Mesodermal cell (in vitro differentiated cells): Measurements from ENCODE around the gene C1orf226.
A peak's percentile ranks its signal among the peaks of the same experiment; 100 is the strongest.

Experiments
- H3K27ac ChIP-seq: 2 replicates; pipeline ENCODE4 v1.7.0; 2013; ENCODE audit warnings: mild to moderate bottlenecking, low read depth, low read length, moderate library complexity; ENCODE audit not compliant: severe bottlenecking
- H3K36me3 ChIP-seq: 2 replicates; pipeline ENCODE4 v1.7.1; 2013; ENCODE audit warnings: mild to moderate bottlenecking, low read length, moderate library complexity; ENCODE audit not compliant: control insufficient read depth, insufficient read depth
- H3K4me1 ChIP-seq: one replicate; pipeline ENCODE4 v1.7.1; 2013; ENCODE audit warnings: mild to moderate bottlenecking, low read length; ENCODE audit not compliant: insufficient read depth, control insufficient read depth, poor library complexity, severe bottlenecking
- H3K4me3 ChIP-seq: 2 replicates; pipeline ENCODE4 v1.7.0; 2013; ENCODE audit warnings: low read length, control low read depth, mild to moderate bottlenecking; ENCODE audit not compliant: insufficient read depth, poor library complexity, severe bottlenecking; ENCODE audit errors: extremely low read depth
- H3K9me3 ChIP-seq: 2 replicates; pipeline ENCODE4 v1.7.1; 2013; ENCODE audit warnings: mild to moderate bottlenecking, low read length, moderate library complexity; ENCODE audit not compliant: control insufficient read depth
- WGBS, 2 experiments: methylation state at CpG; one replicate each; pipeline ENCODE4 v1.1.5; 2013; ENCODE audit warnings: missing lambda C conversion rate in 2 of 2; ENCODE audit not compliant: insufficient coverage in 2 of 2; 5-methylcytosine and 5-hydroxymethylcytosine counted together

The C1orf226 gene

GRCh38 chr1:162353078-162353477, 28.4 kb upstream of the C1orf226 start:
- peaks cover 50% of the 10 kb centered on the region for H3K4me1 ChIP-seq
- no peaks in the 10 kb centered on the region for H3K9me3 ChIP-seq
- H3K27ac ChIP-seq: no peak overlapping the region
- WGBS, 2 experiments: 74 to 78% methylated on average over 4 of the region's 9 CpGs
- H3K36me3 ChIP-seq: peaks cover 7% of the 10 kb centered on the region
- H3K4me3 ChIP-seq: no peak overlapping the region

GRCh38 chr1:162353702-162354101, 27.8 kb upstream of the C1orf226 start:
- WGBS, 2 experiments: 70 to 74% methylated on average over 2 to 4 of the region's 5 CpGs
- Histone ChIP-seq H3K27ac (peak overlapping the region; percentile 26), H3K4me3 (no peak overlapping the region), H3K4me1 (peaks cover 50% of the 10 kb centered on the region), H3K36me3 (peaks cover 7% of the 10 kb centered on the region), H3K9me3 (no peaks in the 10 kb centered on the region)

GRCh38 chr1:162357681-162358266, 23.8 kb upstream of the C1orf226 start:
- Histone ChIP-seq H3K36me3 (peaks cover 7% of the 10 kb centered on the region), H3K9me3 (no peaks in the 10 kb centered on the region), H3K4me3 (no peak overlapping the region), H3K4me1 (peaks cover 17% of the 10 kb centered on the region), H3K27ac (no peak overlapping the region)
- WGBS, 2 experiments: 63 to 88% methylated on average over 3 of the region's 5 CpGs

GRCh38 chr1:162358928-162359327, 22.6 kb upstream of the C1orf226 start:
- Histone ChIP-seq H3K36me3 (peaks cover 7% of the 10 kb centered on the region), H3K4me1 (peaks cover 5% of the 10 kb centered on the region), H3K27ac (no peak overlapping the region), H3K9me3 (no peaks in the 10 kb centered on the region), H3K4me3 (no peak overlapping the region)
- WGBS, 2 experiments: 100% methylated on average over 1 of the region's 1 CpG; no CpG with 5 or more reads in 1 of the 2 experiments

- H3K36me3 ChIP-seq: peaks cover 7% of the 10 kb centered on the region
- no peak overlapping the region for H3K27ac ChIP-seq
- H3K9me3 ChIP-seq: no peaks in the 10 kb centered on the region
- H3K4me3 ChIP-seq: no peak overlapping the region
- no peaks in the 10 kb centered on the region for H3K4me1 ChIP-seq
- WGBS, 2 experiments: 74 to 97% methylated on average over 4 to 5 of the region's 10 CpGs
Measured at GRCh38 chr1:162359523-162360236, 21.8 kb upstream of the C1orf226 start.

GRCh38 chr1:162360237-162360873, 21.2 kb upstream of the C1orf226 start:
- Histone ChIP-seq H3K4me1 (no peaks in the 10 kb centered on the region), H3K4me3 (no peak overlapping the region), H3K36me3 (peaks cover 7% of the 10 kb centered on the region), H3K9me3 (no peaks in the 10 kb centered on the region), H3K27ac (no peak overlapping the region)
- 89 to 91% methylated on average over 4 to 7 of the region's 10 CpGs for WGBS, 2 experiments

GRCh38 chr1:162360874-162361260, 20.7 kb upstream of the C1orf226 start:
- no peaks in the 10 kb centered on the region for H3K9me3 ChIP-seq
- 98 to 100% methylated on average over 1 to 4 of the region's 4 CpGs for WGBS, 2 experiments
- H3K4me3 ChIP-seq: no peak overlapping the region
- no peak overlapping the region for H3K27ac ChIP-seq
- peaks cover 9% of the 10 kb centered on the region for H3K36me3 ChIP-seq
- no peaks in the 10 kb centered on the region for H3K4me1 ChIP-seq

- no peaks in the 10 kb centered on the region for H3K4me1 ChIP-seq
- no peak overlapping the region for H3K27ac ChIP-seq
- no peak overlapping the region for H3K4me3 ChIP-seq
- peaks cover 11% of the 10 kb centered on the region for H3K36me3 ChIP-seq
- WGBS, 2 experiments: 94 to 97% methylated on average over 5 of the region's 5 CpGs
- no peaks in the 10 kb centered on the region for H3K9me3 ChIP-seq
Measured at GRCh38 chr1:162361349-162361748, 20.2 kb upstream of the C1orf226 start.

- WGBS, 2 experiments: 94 to 100% methylated on average over 3 of the region's 3 CpGs
Measured at GRCh38 chr1:162363823-162364222, 17.7 kb upstream of the C1orf226 start.

GRCh38 chr1:162364498-162364897, 17.0 kb upstream of the C1orf226 start:
- H3K4me3 ChIP-seq: no peak overlapping the region
- H3K4me1 ChIP-seq: peaks cover 4% of the 10 kb centered on the region
- no peaks in the 10 kb centered on the region for H3K9me3 ChIP-seq
- no peak overlapping the region for H3K27ac ChIP-seq
- H3K36me3 ChIP-seq: peaks cover 6% of the 10 kb centered on the region
- 100% methylated on average over 1 of the region's 1 CpG; no CpG with 5 or more reads in 1 of the 2 experiments for WGBS, 2 experiments

More at GRCh38 chr1:162363823-162364222, 17.7 kb upstream of the C1orf226 start:
- Histone ChIP-seq H3K4me1 (peaks cover 4% of the 10 kb centered on the region), H3K36me3 (peaks cover 6% of the 10 kb centered on the region), H3K4me3 (no peak overlapping the region), H3K27ac (no peak overlapping the region), H3K9me3 (no peaks in the 10 kb centered on the region)
